ENCODE data around the gene CRIP2. TPM values are rescaled to one million over a fixed set of nuclear protein-coding genes. Genes with fewer than 3 reads are reported as not detected.

CRIP2 gene
- total RNA-seq = 265 and 324 TPM in 2 replicates

- DNase-seq = peak; percentile 69
These were observed at the start of gene CRIP2 for GRCh38 chr14:105474483-105475268. CRIP2 (plus strand) TSS chr14:105474821; CDS start chr14:105474863, 42 bp downstream.

DNA sequence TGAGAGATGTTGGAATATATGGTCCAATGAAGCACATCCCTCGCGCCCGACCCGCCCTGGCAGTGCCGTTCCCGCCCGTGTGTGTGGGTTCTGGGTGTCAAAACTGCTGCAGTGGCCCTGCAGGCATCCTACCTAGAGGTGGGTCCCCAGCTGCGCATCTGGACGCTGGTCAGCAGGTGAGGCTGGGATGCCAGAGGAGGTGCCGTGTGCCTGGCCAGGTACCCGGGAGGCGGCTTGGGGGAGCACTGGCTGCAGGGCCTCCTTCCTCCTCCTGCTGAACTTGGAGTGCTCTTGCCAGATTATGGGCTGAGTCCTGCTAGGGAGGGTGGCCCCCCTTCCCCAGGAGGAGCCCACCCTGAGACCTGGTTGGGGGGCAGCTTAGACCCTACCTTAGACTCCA, 49.8 kb upstream of the CRIP2 start:
- no peak for DNase-seq

DNA sequence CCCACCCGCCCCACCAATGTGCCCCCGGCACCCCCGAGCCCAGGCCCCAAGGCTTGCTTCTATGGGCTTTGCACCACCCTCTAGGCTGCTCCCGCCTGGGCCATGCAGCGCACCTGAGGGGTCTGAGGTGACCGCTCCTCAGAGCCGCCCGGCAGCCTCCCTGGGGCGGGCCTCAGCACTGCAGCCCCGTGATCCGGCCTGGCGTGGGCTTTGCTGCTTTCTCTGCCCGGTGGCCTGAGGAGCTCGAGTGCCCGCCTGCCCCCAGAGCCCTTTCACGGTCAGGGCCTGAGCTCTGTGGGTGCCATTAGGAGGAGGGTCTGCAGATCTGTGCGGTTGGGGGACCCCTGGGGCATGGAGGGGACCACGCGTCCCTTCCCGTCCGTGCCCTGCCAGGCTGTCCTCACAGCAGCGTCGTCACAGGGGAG, 48.8 kb upstream of the CRIP2 start:
- DNase-seq = no peak

- no peak for DNase-seq
These were observed 48.0 kb upstream of the CRIP2 start for GRCh38 chr14:105426416-105427130.

GRCh38 chr14:105427412-105427811, 47.2 kb upstream of the CRIP2 start:
- DNase-seq = no peak

- no peak for DNase-seq
These were observed 46.6 kb upstream of the CRIP2 start for GRCh38 chr14:105427936-105428485.

- DNase-seq = peak; percentile 91
These were observed 44.6 kb upstream of the CRIP2 start for GRCh38 chr14:105430042-105430441.

DNA sequence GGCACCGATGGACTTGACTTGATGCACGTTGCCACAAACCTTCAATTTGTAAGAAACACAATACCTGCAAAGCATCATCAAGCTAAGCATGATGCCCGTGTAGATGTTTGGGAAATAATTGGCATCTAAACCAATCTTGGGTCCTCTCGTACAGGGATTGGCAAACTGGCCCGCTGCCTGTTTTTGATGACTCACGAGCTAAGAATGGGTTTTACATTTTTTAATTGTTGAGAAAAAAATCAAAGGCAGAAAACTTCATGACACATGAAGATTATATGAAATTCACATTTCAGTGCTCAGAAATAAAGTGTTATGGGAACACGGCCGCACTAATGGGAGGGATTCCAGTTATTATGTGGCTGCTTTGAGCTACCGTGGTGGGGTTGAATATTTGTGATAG, 44.1 kb upstream of the CRIP2 start:
- DNase-seq = peak; percentile 90

DNA sequence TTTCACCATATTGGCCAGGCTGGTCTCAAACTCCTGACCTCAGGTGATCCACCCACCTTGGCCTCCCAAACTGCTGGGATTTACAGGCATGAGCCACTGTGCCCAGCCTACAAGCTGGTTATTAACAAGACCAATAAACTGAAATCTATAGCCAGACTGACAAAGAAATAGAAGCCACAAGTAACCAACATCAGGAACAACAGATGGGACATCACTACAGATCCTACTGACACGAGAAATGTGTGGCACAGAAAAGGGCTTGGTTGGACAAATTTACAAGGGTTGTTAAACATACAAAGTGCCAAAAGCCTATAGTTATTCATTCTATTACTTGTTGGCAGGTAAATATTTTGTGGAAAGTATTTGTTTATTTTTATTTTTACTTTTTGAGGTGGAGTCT, 43.4 kb upstream of the CRIP2 start:
- DNase-seq = no peak

GRCh38 chr14:105432657-105433056, 42.0 kb upstream of the CRIP2 start:
- no peak for DNase-seq

DNA sequence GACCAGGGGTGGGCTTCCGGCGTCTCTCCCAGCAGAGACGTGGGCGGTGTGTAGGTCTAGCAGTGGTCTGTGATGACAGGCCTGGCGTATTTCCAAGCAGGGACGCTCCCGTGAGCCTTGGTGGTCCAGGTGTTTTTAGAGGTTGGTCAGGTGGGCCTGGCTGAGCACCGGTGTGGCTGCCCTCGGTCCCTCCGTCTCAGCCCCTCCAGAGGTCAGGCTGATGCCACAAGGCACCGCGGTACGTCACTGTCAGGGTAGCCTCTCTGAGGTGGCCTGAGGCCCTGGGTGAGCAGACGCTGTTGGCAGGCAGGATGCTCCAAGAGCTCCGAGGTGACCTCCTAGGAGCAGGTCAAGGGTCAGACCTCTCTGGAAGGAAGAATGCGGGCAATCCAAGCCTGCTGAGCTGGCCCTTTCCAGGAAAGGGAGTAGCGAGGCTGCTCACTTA, 41.4 kb upstream of the CRIP2 start:
- no peak for DNase-seq

GRCh38 chr14:105436402-105436801, 38.2 kb upstream of the CRIP2 start:
- no peak for DNase-seq

- DNase-seq = no peak
These were observed 37.5 kb upstream of the CRIP2 start for GRCh38 chr14:105436891-105437722.

- DNase-seq = no peak
These were observed 36.7 kb upstream of the CRIP2 start for GRCh38 chr14:105437723-105438500.

- no peak for DNase-seq
These were observed 35.4 kb upstream of the CRIP2 start for GRCh38 chr14:105439179-105439578.

DNA sequence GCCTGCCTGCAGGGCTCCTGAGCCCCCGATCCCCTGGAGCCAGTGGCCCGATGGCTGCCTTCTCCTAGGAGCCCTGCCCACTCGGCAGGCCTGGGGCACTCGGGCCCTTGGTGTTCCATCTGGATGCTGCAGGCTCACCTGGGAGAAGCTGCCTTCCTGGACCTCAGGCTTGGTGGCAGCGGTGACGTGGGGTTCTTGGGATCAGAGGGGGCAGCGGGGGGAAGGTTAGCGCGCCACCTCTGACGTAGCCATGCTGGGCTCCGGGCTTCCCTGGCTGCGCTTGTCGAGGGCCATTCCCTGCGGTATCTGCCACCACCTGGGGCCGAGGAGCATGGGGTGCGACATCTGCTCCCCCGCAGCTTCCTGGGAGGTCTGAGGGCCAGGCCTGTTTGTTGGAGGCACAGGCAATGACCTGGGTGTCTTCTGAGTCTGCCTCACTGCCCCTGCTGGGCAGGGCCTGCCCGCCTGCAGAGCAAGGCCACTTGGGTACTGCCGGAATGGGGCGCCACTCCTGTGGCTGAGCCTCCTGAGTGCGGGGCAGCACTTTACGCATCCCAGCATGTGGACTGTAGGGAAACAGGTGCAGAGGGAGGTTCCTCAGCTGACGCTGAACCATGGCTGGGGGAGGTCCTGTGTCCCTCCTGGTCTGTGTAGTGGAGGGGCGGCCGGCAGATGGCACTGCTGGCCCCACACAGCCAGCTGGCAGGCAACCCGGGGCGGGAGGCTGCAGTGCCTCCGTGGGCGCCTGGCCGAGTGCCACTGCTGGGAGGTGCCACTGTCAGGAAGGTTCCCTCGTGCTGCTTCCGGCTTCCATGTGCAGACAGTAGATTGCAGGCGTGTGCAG, 34.7 kb upstream of the CRIP2 start:
- DNase-seq = peak; percentile 76

- DNase-seq = no peak
These were observed 34.1 kb upstream of the CRIP2 start for GRCh38 chr14:105440554-105440900.

DNA sequence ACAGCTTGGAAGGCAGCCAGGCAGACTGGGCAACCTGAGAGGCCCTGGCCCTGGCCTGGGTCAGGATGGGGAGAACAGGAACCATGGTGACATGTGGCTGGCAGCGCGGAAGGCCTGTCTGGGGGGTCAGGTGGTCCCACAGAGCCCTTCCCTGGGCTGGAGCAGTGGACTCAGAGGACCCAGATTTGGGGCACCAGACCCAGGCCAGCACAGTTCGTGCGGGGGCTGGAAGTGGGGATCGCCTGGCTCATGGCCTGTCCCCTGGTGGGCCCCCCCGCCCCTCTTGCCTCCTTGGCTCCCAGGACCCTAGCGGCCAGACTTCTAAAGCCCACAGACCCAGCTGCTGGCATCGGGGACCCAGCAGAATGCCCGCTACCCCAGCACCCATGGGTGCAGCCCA, 33.6 kb upstream of the CRIP2 start:
- DNase-seq = no peak

- DNase-seq = no peak
These were observed 32.5 kb upstream of the CRIP2 start for GRCh38 chr14:105442125-105442524.

- DNase-seq = no peak
These were observed 31.8 kb upstream of the CRIP2 start for GRCh38 chr14:105442834-105443233.

- no peak for DNase-seq
These were observed 29.8 kb upstream of the CRIP2 start for GRCh38 chr14:105444859-105445258.

All from dermis blood vessel endothelial cell (primary cell).